ENCODE data around the gene NOS3. TPM values are rescaled to one million over a fixed set of nuclear protein-coding genes. Genes with fewer than 3 reads are reported as not detected.

NOS3 gene
- total RNA-seq, 2 experiments from 2014 or later: 5.8 to 6.1 TPM

GRCh38 chr7:150996376-150997074 lies 5.7 kb downstream of the NOS3 start:
- Mint-ChIP-seq H3K4me1 (peaks cover 15% of the 10 kb centered on the region), H3K27me3 (no peaks in the 10 kb centered on the region), H3K4me3 (no peak overlapping the region), H3K9me3 (peaks cover 2% of the 10 kb centered on the region), H3K27ac (no peak overlapping the region), H3K36me3 (peaks cover 2% of the 10 kb centered on the region)
- no peak for DNase-seq

- Mint-ChIP-seq H3K36me3 (peaks cover 2% of the 10 kb centered on the region), H3K27me3 (no peaks in the 10 kb centered on the region), H3K9me3 (peaks cover 2% of the 10 kb centered on the region), H3K27ac (no peak overlapping the region), H3K4me1 (peaks cover 15% of the 10 kb centered on the region), H3K4me3 (no peak overlapping the region)
- no peak for DNase-seq
Observed at GRCh38 chr7:150997075-150997511, 6.3 kb downstream of the NOS3 start.

GRCh38 chr7:150997817-150998216 lies 7.0 kb downstream of the NOS3 start:
- Mint-ChIP-seq H3K9me3 (no peaks in the 10 kb centered on the region), H3K4me3 (no peak overlapping the region), H3K36me3 (no peaks in the 10 kb centered on the region), H3K27me3 (no peaks in the 10 kb centered on the region), H3K27ac (no peak overlapping the region), H3K4me1 (peaks cover 13% of the 10 kb centered on the region)
- no peak for DNase-seq

GRCh38 chr7:150998341-150998740 lies 7.5 kb downstream of the NOS3 start:
- Mint-ChIP-seq H3K27ac (no peak overlapping the region), H3K9me3 (no peaks in the 10 kb centered on the region), H3K4me1 (peaks cover 13% of the 10 kb centered on the region), H3K36me3 (no peaks in the 10 kb centered on the region), H3K4me3 (no peak overlapping the region), H3K27me3 (no peaks in the 10 kb centered on the region)
- DNase-seq: no peak

GRCh38 chr7:150999001-150999400 lies 8.2 kb downstream of the NOS3 start:
- no peak for DNase-seq
- peaks cover 13% of the 10 kb centered on the region for H3K4me1 Mint-ChIP-seq
- no peaks in the 10 kb centered on the region for H3K27me3 Mint-ChIP-seq
- H3K9me3 Mint-ChIP-seq: no peaks in the 10 kb centered on the region
- no peak overlapping the region for H3K4me3 Mint-ChIP-seq
- H3K27ac Mint-ChIP-seq: no peak overlapping the region
- H3K36me3 Mint-ChIP-seq: no peaks in the 10 kb centered on the region

- Mint-ChIP-seq H3K4me1 (peaks cover 13% of the 10 kb centered on the region), H3K27ac (no peak overlapping the region), H3K36me3 (no peaks in the 10 kb centered on the region), H3K9me3 (no peaks in the 10 kb centered on the region), H3K27me3 (no peaks in the 10 kb centered on the region), H3K4me3 (no peak overlapping the region)
- DNase-seq: no peak
Observed at GRCh38 chr7:150999497-151000230, 8.8 kb downstream of the NOS3 start.

- H3K27ac Mint-ChIP-seq: no peak overlapping the region
- H3K4me3 Mint-ChIP-seq: no peak overlapping the region
- no peaks in the 10 kb centered on the region for H3K36me3 Mint-ChIP-seq
- H3K27me3 Mint-ChIP-seq: no peaks in the 10 kb centered on the region
- no peak for DNase-seq
- no peaks in the 10 kb centered on the region for H3K9me3 Mint-ChIP-seq
- peaks cover 12% of the 10 kb centered on the region for H3K4me1 Mint-ChIP-seq
Observed at GRCh38 chr7:151000897-151001495, 10.2 kb downstream of the NOS3 start.

GRCh38 chr7:151001546-151001945 lies 10.7 kb downstream of the NOS3 start:
- no peaks in the 10 kb centered on the region for H3K27me3 Mint-ChIP-seq
- H3K4me1 Mint-ChIP-seq: peaks cover 10% of the 10 kb centered on the region
- H3K4me3 Mint-ChIP-seq: no peak overlapping the region
- no peak for DNase-seq
- H3K27ac Mint-ChIP-seq: no peak overlapping the region
- H3K9me3 Mint-ChIP-seq: no peaks in the 10 kb centered on the region
- no peaks in the 10 kb centered on the region for H3K36me3 Mint-ChIP-seq

GRCh38 chr7:151003572-151003971 lies 12.8 kb downstream of the NOS3 start:
- no peaks in the 10 kb centered on the region for H3K9me3 Mint-ChIP-seq
- H3K27ac Mint-ChIP-seq: no peak overlapping the region
- no peaks in the 10 kb centered on the region for H3K27me3 Mint-ChIP-seq
- DNase-seq: no peak
- H3K36me3 Mint-ChIP-seq: no peaks in the 10 kb centered on the region
- no peak overlapping the region for H3K4me3 Mint-ChIP-seq
- peaks cover 10% of the 10 kb centered on the region for H3K4me1 Mint-ChIP-seq

GRCh38 chr7:151005566-151005965 lies 14.7 kb downstream of the NOS3 start:
- Mint-ChIP-seq H3K4me1 (peaks cover 15% of the 10 kb centered on the region), H3K9me3 (no peaks in the 10 kb centered on the region), H3K4me3 (no peak overlapping the region), H3K27me3 (no peaks in the 10 kb centered on the region), H3K27ac (no peak overlapping the region), H3K36me3 (no peaks in the 10 kb centered on the region)
- no peak for DNase-seq

GRCh38 chr7:151006590-151007300 lies 15.9 kb downstream of the NOS3 start:
- no peaks in the 10 kb centered on the region for H3K27me3 Mint-ChIP-seq
- H3K4me3 Mint-ChIP-seq: no peak overlapping the region
- H3K36me3 Mint-ChIP-seq: no peaks in the 10 kb centered on the region
- DNase-seq: no peak
- no peaks in the 10 kb centered on the region for H3K9me3 Mint-ChIP-seq
- H3K4me1 Mint-ChIP-seq: peaks cover 26% of the 10 kb centered on the region
- no peak overlapping the region for H3K27ac Mint-ChIP-seq

- Mint-ChIP-seq H3K4me1 (peaks cover 32% of the 10 kb centered on the region), H3K4me3 (peak overlapping the region; percentile 81), H3K27ac (peak overlapping the region; percentile 83), H3K36me3 (peaks cover 3% of the 10 kb centered on the region), H3K27me3 (no peaks in the 10 kb centered on the region), H3K9me3 (no peaks in the 10 kb centered on the region)
- no peak for DNase-seq
Observed at GRCh38 chr7:151007469-151007898, 16.7 kb downstream of the NOS3 start.

- Mint-ChIP-seq H3K4me3 (peak overlapping the region; percentile 81), H3K27ac (peak overlapping the region; percentile 83), H3K9me3 (no peaks in the 10 kb centered on the region), H3K4me1 (peaks cover 39% of the 10 kb centered on the region), H3K27me3 (no peaks in the 10 kb centered on the region), H3K36me3 (peaks cover 6% of the 10 kb centered on the region)
- DNase-seq: no peak
Observed at GRCh38 chr7:151008143-151008510, 17.3 kb downstream of the NOS3 start.

- Mint-ChIP-seq H3K27ac (peak overlapping the region; percentile 83), H3K9me3 (no peaks in the 10 kb centered on the region), H3K4me3 (peak overlapping the region; percentile 81), H3K36me3 (peaks cover 6% of the 10 kb centered on the region), H3K4me1 (peaks cover 40% of the 10 kb centered on the region), H3K27me3 (no peaks in the 10 kb centered on the region)
- peak; percentile 87 for DNase-seq
Observed at GRCh38 chr7:151008511-151009323, 17.9 kb downstream of the NOS3 start.
